ENCODE data around the gene SNX20.

Gene SNX20

DNA sequence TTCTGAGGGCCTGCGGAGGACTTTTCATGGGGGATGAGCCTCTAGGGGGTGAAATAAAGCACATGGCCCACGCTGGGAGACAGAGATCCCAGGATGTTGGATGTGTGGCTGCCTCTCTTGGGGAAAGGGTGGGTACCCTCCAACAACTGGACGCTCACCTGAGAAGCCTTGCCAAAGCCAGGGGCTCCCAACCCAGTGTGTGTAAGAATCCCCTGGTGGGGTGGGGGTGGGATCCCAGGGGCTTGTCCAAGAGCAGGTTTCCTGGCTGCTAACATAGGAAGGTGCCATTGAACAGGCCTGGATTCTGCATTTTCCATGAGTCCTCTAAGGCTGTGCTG, 587 bp downstream of the SNX20 start:
- DNase-seq (ENCODE audit: low read depth): no peak

DNA sequence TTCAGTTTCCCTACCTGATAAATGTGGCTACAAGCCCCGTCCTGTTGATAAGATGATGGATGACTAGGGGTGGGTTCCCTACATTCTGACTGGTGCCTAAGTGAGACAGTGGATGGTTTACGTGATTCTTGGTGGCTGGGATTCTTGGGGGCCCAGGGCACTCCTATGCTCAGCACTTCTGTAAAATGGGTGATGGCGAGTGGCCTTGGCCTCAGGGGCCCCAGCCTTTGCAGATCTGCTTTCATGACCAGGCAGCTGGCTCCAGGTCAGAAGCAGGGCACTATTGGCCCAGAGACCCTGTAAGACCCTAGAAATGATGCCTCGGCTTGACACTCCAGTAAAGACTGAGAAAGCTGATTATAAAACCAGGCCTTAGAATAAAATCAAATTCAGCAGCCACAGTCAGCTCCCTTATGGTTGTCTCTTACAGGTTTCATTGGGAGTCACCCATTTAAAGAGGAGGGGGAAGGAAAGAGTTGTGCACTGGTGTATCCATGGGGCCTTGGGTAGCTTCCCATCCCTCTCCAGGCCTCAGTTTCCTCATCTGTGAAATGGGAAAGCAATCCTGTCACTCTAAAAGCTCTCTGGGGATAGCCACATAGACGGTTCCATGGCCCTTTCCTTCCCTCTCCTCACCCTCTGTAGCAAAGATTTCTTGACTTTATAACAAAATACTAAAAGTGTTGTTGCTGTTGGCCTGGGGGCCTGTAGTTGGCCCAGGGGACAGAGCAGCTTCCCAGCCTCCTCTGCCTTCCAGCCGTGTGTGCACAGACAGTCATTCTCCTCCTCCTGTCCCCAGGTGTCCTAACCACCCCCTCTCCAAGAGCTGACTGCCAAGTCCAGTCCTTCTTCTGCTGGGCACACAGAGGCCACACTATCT, 1.2 kb downstream of the SNX20 start:
- DNase-seq (ENCODE audit: low read depth): no peak

DNA sequence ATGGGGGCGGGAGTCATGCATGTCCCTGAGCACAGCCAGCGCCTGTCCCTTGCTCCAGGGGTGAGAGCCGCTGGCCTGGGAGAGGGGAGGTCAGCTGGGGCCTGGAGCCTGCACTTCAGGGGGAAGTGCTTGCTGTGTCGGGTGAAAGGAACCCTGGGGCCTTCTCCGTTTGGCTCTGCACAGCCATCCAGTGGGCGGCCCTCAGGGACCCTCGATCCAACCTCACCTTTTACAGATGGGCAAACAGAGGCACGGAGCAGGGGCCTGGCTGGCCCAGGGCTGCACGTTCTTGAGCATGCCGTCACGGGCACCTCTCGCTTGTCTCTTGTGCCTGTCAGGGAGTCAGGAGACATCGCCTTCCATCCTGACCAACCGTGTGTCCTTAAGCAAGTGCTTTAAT, 1.8 kb downstream of the SNX20 start:
- DNase-seq (ENCODE audit: low read depth): no peak

DNA sequence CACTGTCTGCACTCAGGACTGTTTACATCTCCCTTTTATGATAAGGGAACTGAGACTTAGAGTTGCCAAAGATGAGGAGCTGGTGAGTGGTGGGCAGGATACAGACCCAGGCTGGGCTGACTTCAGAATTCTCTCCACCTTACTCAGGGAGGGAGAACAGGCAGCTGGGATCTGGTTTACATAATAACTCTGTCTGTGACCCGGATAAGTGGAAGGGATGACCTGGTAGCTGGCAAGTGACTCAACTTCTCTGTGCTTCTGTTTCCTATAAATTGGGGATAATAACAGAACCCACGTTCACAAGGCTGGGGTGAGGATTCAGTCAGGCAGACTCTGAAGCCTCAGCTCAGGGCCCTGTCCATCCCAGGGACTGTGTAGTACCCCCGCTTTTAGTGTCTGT, 2.6 kb downstream of the SNX20 start:
- DNase-seq (ENCODE audit: low read depth): no peak

DNA sequence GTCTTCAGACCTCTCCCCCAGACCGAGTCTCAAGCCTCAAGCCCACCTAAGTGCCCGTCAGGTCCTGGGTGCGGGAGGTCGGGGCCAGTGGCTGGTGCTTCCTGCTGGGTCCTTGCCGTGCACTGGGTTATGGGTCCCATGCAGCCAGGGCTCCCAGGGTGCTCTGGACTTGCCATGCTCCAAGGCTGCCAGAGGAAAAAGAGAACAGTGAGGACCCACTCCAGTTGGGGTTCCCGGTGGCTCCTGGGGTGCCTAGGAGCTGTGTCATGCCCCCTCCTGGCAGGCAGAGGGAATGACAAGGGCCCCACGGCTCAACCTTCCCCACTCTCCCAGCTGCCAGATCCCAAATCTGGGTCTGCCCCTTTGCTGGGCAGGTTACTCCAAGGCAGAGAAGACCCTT, 3.8 kb downstream of the SNX20 start:
- no peak for DNase-seq (ENCODE audit: low read depth)

DNA sequence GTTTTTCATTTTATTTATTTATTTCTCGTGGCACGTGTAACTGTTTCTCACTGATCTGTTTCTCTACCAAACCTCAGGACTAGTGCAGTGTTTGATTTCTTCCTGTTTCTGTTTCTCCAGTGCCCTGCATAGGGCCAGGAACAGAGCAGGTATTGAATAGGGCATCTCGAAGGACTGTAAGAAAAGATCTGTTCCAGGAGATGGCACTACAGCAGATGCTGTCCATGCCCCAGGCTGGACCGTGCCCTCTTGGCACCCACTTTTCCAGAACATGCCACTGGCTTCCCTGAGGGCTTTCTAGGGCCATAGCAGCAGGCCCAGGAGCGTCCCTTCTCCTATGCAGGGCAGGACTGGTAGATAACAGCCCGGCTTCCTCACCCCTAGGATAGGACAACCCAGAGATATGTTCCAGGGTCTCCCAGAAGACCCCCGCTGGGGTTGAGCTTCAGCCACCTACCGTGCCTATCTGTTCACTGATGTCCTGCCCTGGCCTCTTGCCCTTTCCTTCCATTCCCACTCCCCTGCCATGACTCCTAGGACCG, 4.4 kb downstream of the SNX20 start:
- DNase-seq (ENCODE audit: low read depth): no peak

DNA sequence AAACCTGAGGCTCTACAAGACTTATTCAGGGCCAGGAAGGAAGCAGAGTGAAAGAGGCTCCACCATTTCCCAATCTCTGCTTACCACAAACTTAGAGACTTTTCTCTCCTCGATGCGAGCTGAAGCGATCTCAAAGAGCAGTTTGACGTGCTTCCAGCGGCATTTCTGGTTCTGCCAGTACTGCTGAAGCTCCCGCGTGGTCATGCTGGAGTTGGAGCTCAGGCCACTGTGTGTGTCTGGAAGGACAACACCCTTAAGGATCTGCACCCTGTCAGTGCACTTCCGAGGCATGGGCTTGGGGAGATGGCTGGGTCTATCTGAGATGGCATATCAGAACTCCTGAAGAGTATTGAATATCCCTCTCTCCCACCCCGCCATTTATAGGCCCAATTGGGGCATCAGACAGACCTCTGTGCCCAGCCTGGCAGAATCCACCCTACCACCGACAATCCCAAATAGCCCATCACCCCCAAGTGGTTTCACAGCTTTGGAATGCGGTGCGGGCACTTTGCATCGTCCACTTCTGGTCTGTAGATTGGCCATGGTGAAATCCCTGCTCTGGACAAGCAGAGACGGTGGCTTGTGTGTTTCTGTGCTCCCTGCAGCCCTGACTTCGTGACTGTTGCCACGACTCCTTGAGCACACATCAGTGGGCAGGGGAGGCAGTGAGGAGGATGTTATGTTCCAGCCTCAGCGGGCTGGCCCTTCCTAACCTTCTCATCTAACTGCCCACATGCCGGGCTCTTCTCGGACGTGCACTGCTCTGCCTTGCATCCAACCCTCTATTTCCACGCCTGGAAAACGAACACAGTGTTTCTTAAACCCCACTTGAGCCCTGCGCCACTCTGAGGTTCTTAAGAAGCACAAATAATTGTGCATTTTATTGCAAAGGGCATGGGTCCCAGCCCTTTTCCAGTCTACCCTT, 5.2 kb downstream of the SNX20 start:
- no peak for DNase-seq (ENCODE audit: low read depth)

DNA sequence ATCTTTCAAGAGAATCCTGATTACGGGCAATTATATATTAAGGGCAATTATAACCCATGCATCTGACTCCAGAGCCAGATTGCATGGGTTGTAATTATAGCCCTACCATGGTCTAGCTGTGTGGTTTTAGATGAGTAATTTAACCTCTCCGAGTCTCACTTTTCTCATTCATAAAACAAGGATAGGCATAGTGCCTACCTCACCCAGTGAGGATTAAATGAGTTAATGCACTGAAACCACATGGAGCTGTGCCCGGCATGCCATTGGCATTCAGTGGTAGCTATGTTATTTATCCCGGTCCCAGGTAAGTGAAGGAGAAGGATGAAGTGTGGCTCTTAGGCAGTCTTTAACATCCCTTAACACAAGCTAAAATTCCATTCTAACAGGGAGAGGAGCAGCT, 6.3 kb downstream of the SNX20 start:
- no peak for DNase-seq (ENCODE audit: low read depth)

DNA sequence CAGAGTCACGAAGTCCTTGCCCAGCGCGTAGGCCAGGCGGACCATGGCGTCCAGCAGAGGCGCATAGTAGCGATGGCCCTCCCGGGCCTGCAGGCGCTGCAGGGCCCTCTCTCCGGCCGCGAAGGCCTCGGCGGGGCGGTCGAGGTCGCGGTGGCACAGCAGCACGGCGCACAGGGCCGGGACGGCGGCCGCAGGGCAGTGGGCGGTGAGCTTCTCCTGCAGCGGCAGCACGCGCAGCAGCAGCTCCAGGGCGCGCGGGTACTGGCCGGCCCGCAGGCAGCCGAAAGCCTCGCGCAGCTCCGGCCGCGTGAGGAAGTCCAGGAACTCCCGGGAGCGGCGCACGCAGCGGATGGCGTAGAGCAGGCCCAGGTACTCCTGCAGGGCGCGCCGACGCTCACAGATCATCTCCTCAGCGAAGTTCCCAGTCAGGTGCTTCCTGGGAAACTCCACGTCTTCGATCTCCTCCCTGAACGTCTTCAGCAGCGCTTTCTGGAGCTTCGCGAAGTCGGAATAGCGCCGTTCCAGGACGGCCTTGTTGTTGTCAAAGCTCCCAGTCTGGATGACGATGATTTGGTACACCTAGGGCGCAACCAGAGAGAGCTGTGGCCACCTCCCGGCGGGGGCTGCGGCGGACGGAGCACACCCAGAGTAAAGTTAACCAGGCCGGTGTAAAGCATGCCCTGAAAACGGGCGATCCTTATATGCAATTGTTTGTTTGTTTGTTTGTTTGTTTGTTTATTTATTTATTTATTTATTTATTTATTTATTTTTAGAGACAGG, 7.4 kb downstream of the SNX20 start:
- no peak for DNase-seq (ENCODE audit: low read depth)

DNA sequence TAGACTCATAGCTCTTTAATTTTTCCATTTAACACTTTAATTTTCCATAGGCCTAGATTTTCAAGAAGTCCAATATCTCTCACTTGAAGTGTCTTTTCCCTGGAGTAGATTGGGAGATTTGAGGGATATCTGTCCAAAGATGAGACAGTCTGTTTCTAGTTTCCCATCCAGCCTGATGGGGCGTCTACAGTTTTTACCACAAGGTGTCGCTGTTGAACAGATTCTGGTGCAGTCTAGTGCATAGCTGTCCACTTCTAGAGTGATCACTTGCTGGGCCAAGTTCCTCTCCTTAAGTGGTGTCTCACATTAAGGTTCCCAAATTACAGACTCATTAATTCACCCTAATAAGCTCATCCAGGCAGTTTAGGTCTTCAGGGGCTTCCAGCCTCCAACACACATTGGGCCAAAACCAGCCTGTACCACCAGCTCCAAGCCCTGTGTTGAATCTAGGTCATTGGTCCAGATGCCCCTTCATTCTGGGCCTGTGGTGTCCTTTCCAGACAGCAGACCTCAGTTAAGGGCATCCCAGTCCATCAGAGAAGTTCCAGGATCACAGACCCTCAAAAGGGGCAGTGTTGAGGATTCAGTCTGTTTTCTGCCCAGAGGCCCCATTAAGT, 9.4 kb downstream of the SNX20 start:
- DNase-seq (ENCODE audit: low read depth): no peak

DNA sequence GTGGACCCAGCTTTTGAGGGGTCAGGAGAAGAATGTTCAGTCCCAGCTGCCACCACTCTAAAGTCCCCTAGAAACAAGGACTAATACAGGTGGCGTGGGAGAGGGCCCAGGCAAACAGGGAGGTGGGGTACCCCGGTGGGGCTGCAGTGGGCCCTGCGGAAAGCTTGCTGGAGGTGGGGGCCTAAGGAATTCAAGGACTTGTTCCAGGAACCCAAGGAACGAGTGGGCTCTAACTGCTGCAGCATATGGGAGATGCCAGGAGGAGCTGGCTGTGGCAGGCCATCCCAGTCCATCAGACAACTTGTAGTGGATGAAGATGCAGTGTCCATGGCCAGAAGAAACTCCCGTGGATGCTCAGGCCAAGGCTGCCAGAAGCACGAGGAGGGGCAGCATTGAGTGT, 10.6 kb downstream of the SNX20 start:
- no peak for DNase-seq (ENCODE audit: low read depth)

DNA sequence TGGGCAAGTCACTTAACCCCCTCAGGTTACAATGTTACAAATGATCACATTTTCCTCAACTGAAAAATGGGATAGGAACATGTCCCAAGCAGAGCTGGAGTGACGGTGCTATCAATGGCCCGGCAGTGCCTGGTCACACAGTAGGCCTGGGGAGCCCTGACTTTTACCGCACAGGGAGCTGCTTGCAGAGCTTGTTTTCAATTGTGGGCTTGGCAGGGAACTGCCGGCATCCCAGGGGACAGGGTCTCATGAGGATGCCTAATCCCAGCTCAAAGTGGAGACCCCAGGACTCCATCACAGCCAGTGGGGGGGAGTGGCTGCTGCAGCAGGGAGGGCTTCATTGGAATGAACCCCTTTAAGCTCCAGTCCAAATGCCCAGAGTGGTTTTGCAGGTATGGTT, 11.4 kb downstream of the SNX20 start:
- DNase-seq (ENCODE audit: low read depth): no peak

DNA sequence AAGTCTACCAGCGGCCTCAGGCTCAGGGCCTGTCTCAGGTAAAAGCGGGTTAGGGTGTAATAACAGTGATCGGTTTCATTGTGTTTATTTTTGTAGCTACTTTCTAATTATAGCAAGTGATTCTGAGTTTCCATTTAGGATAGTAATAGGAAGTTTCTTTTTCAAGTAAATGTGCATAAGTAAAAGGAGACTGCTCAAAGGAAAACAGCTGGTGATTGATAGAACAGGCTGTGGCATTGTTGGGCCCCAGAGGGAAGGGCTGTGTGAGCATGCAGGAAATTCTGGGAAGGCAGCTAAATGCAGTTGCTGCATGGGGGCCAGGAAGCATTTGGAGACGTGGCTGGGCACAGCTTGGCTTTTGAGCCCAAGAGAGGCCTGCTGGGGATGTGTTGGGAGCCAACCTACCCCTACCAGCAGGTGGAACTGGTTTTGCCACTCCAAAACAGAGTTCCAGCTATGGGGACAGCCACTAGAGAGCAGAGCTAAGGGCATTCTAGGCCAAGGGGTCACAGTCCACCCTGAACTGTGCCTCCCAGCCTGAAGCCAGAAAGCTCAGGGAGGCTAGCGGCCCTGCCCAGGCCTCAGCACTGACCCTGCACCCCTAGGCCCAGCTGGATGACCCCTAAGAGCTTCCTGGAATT, 12.6 kb downstream of the SNX20 start:
- DNase-seq (ENCODE audit: low read depth): no peak

DNA sequence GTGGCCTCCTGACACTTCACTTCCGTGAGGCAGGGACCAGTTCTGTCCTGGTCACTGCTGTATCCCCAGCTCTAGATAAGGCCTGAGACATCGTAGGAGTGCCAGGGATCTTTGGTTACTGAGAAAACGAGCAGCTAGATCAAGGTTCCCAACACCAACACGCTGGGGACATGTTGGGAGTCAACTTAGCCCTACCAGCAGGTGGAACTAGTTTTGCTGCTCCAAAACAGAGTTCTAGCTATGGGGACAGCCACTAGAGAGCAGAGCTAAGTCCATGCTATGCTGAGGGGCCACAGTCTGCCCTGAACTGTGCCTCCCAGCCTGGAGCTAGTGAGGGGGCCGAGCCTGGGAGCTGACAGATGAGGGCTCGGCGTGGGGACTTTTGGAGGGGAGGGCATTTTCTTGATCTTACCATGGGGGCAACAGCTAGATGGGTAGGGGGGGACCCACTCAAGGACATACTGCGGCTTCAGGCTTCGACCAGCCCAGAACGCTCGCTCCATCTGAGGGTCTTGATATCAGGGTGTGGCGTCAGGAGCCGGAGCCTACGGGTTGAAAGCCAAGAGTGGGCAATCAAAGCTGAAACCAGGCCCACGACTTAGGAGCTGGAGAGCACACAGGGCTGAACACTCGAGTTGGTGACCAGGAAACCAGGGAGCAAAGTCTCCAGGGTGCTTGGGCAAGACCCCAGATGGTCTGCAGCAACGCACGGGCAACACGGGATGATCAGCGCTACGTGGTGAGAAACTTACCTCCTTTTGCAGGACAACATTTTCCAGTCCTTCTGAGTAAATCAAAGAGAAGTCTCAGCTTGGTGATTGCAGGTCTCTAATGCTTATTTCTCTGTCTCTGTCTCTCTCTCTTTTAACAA, 13.4 kb downstream of the SNX20 start:
- no peak for DNase-seq (ENCODE audit: low read depth)

DNA sequence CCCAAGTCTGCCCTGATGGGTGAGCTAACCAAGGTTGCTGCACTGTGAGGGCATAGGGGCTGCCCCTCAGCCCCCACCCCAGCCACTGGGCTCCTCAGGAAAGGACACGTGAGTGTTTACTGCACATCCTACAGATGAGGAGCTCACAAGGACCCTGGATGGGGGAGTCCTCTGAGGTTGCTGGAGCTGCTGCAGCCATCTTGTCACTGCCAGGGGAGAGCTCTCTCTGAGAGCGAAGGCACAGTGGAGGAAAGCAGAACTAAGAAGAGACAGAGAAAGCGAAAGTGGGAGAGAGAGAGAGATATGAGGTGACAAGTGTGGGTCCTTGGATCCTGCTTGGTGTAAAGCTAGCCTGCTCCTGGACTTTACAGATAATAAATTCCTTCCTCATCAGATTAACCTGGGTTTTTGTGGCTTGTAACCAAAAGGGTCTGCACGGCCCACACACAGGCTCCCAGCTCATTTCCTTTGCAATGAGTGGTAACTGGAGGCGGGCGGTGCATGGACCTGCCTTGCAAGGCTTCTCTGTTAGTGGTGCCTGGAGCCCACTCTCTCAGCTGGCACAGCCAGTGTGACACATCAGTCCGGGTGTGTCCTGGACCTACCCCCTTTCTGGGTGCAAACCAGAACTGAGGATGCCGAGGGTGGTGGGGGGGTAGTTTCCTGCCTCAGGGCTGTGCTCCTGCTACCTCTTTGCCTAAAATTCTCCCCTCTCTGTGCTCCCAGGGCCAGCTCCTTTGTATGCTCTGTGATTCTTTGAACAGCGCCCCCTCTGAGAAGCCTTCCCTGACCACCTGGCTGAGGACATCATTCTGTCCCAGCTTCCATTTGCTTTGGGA, 14.2 kb downstream of the SNX20 start:
- DNase-seq (ENCODE audit: low read depth): no peak

DNA sequence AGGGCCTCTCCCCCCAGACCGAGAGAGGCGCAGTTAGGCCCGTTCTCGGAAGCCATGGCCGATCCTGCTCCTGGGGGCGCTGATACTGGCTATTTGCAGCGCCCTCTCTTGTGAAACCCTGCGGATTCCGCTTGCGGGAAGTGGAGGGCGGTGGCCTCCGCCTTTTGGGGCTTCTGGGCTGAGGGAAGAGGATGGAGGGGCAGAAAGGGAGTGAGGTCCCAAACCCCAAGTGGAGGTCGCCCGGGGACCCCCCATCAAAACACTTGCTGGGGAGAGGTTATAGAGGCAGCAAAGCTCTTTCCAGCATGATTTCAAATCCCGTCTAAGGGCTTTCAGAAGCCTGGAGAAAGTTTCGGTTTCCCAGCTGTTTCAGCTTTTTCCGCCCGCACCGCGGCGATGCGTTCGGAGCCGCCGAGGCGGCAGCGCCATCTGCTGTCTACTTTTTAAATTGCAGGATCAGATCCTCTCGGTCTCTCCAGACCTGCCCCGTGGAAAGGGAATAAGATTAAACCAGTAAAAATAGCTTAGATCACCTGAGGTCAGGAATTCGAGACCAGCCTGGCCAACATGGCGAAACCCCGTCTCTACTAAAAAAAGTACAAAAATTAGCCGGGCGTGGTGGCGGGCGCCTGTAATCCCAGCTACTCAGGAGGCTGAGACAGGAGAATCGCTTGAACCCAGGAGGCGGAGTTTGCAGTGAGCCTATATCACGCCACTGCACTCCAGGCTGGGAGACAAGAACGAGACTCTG, 15.8 kb downstream of the SNX20 start:
- DNase-seq (ENCODE audit: low read depth): peak; percentile 66

DNA sequence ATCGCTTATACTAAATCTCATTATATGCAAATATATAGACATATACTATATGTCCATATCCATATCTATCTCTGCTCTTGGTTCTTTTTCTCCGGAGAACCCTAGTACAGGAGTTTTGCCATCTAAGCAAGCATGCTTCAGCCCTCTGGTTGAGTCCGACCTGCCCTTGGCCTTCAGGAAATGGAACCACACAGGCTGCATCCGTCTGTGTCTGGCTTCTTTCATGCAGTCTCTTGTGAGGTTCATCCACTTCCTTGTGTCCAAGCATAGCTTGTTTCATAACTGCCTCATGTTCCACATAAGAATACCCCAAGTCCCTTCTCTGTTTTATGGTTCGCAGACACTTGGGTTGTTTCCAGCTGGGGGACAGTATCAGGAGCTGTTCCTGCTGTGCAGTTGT, 16.8 kb downstream of the SNX20 start:
- no peak for DNase-seq (ENCODE audit: low read depth)

DNA sequence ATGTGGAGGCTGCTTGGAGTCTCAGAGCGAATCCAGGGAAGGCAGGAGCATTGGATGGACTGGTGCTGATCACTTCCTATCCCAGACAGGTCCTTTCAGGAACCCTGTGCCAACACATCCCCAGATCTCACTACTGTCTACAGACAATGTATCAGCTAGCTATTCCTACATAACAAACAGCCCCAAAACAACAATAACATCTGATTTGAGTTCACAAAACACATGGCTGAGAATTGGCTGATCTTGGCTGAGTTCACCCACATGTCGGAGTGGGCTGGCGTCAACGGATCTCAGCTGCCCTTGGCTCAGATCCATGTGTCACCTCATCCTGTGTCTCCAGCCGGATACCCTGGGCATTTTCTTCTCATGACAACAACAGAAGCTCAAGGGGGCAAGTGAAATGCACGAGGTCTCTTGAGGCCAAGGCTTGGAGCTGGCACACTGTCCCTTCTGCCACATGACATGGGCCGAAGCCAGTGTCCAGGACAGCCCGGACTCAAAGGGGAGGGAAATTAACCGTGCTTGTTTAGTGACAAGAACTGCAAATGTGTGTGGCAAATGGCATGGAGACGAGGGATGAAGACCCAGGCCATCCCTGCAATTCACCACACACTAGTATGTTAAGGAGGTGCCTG, 18.7 kb downstream of the SNX20 start:
- no peak for DNase-seq (ENCODE audit: low read depth)
